GM23248 (cell line): ENCODE measurements around the gene FHAD1. TPM values are rescaled to one million over a fixed set of nuclear protein-coding genes. Genes with fewer than 3 reads are reported as not detected.

Experiments
- DNase-seq: peaks from one replicate; pipeline ENCODE4 v3.0.0-alpha.2; 2015
- H2AFZ ChIP-seq: fragments of 200-600 bp; sonication (generic); 2 replicates; pipeline ENCODE4 v1.6.1; 2016; ENCODE audit warnings: antibody characterized with exemption
- H3F3A ChIP-seq: fragments of 200-600 bp; sonication (generic); 2 replicates; pipeline ENCODE4 v1.6.1; 2016; ENCODE audit warnings: mild to moderate bottlenecking, antibody characterized with exemption, mixed run types; ENCODE audit not compliant: insufficient read depth
- H3K27ac ChIP-seq: fragments of 200-600 bp; sonication (generic); 2 replicates; pipeline ENCODE4 v1.5.1; 2016; ENCODE audit warnings: mild to moderate bottlenecking
- H3K27me3 ChIP-seq: fragments of 200-600 bp; sonication (generic); replicated peaks from 2 replicates; pipeline ENCODE4 v1.6.1; 2016; ENCODE audit warnings: mild to moderate bottlenecking; ENCODE audit not compliant: insufficient read depth
- H3K36me3 ChIP-seq: fragments of 200-600 bp; sonication (generic); 2 replicates; pipeline ENCODE4 v1.6.1; 2016; ENCODE audit warnings: low read depth, mild to moderate bottlenecking
- H3K4me1 ChIP-seq: fragments of 200-600 bp; sonication (generic); 2 replicates; pipeline ENCODE4 v1.6.1; 2016; ENCODE audit warnings: mild to moderate bottlenecking; ENCODE audit not compliant: insufficient read depth
- H3K4me2 ChIP-seq: fragments of 200-600 bp; sonication (generic); one replicate; pipeline ENCODE4 v1.6.1; 2016; ENCODE audit warnings: mild to moderate bottlenecking; ENCODE audit not compliant: unreplicated experiment
- H3K4me3 ChIP-seq: fragments of 200-600 bp; sonication (generic); 2 replicates; pipeline ENCODE4 v1.5.1; 2016; ENCODE audit warnings: mild to moderate bottlenecking
- H3K79me2 ChIP-seq: fragments of 200-600 bp; sonication (generic); 2 replicates; pipeline ENCODE4 v1.6.1; 2016; ENCODE audit warnings: mild to moderate bottlenecking; ENCODE audit not compliant: insufficient read depth
- H3K9ac ChIP-seq: fragments of 200-600 bp; sonication (generic); 2 replicates; pipeline ENCODE4 v1.6.1; 2016; ENCODE audit warnings: mild to moderate bottlenecking
- H3K9me2 ChIP-seq: fragments of 200-600 bp; sonication (generic); 2 replicates; pipeline ENCODE4 v1.6.1; 2016; ENCODE audit warnings: mixed run types, mild to moderate bottlenecking, moderate library complexity; ENCODE audit not compliant: insufficient read depth
- H3K9me3 ChIP-seq: fragments of 200-600 bp; sonication (generic); one replicate; pipeline ENCODE4 v1.6.1; 2017; ENCODE audit warnings: low read depth
- H4K20me1 ChIP-seq: fragments of 200-600 bp; sonication (generic); 2 replicates; pipeline ENCODE4 v1.6.0; 2016; ENCODE audit not compliant: insufficient read depth
- EZH2 ChIP-seq: fragments of 200-600 bp; sonication (generic); IDR thresholded peaks from 2 replicates; pipeline ENCODE4 v1.6.1; 2018; ENCODE audit warnings: antibody characterized with exemption, mild to moderate bottlenecking; ENCODE audit not compliant: insufficient read depth, poor library complexity, severe bottlenecking
- EZH2phosphoT487 ChIP-seq: fragments of 200-600 bp; sonication (generic); IDR thresholded peaks from 2 replicates; pipeline ENCODE4 v1.6.1; 2018; ENCODE audit warnings: antibody characterized with exemption, moderate library complexity, mild to moderate bottlenecking, low read depth; ENCODE audit not compliant: insufficient read depth
- WGBS, 2 experiments: methylation state at CpG; one replicate each; pipeline ENCODE4 v1.1.6; 2015 to 2017; ENCODE audit warnings: low lambda C conversion rate in 2 of 2, low coverage in 1 of 2; ENCODE audit errors: missing lambda C conversion rate in 2 of 2; 5-methylcytosine and 5-hydroxymethylcytosine counted together
- in situ Hi-C: fragments of 300-500 bp; cut with MboI; formaldehyde crosslinking; loops from 2 replicates; pipeline ENCODE4 v1.15.0; 2020
- polyA plus RNA-seq: library from polyadenylated mRNA; unstranded; fragments of >200 nt; fragmentation: Nextera tagmentation; extraction: Ambion mirVana; gene quantifications from 2 replicates; pipeline ENCODE4 v1.2.1, GENCODE V29; 2016
- total RNA-seq: library from RNA; depleted of rRNA; stranded (reverse); fragments of >200 nt; shearing (Covaris generic); gene quantifications from 2 replicates; pipeline ENCODE4 v1.2.3, GENCODE V29; 2014

FHAD1 gene
- total and polyA plus RNA-seq, 2 experiments from 2014 or later: 0.24 TPM; not detected in 1

- Histone ChIP-seq H3F3A (no peaks in the 10 kb centered on the region), H3K4me2 (no peak overlapping the region), H4K20me1 (no peaks in the 10 kb centered on the region), H3K4me3 (no peak overlapping the region), H3K79me2 (no peaks in the 10 kb centered on the region), H3K9me2 (no peaks in the 10 kb centered on the region), H3K27ac (no peak overlapping the region), H3K9ac (no peak overlapping the region), H3K27me3 (peaks cover 5% of the 10 kb centered on the region), H3K9me3 (no peaks in the 10 kb centered on the region), H3K36me3 (no peaks in the 10 kb centered on the region), H3K4me1 (peaks cover 8% of the 10 kb centered on the region; the same call in 1 of the 2 replicates), H2AFZ (no peak overlapping the region)
- no peak for DNase-seq
- TF ChIP-seq EZH2 (no peak), EZH2phosphoT487 (no peak)
- WGBS, 2 experiments: 37 to 41% methylated on average over 9 of the region's 9 CpGs
- in situ Hi-C loops: no loop called here
Observed at GRCh38 chr1:15287035-15287979, 40.3 kb downstream of the FHAD1 start.

GRCh38 chr1:15288173-15288926 lies 41.3 kb downstream of the FHAD1 start:
- WGBS, 2 experiments: 49% methylated on average over 10 of the region's 10 CpGs
- in situ Hi-C loops: no loop called here
- Histone ChIP-seq H3K4me1 (peaks cover 8% of the 10 kb centered on the region; the same call in 1 of the 2 replicates), H3K27ac (no peak overlapping the region), H3K4me2 (no peak overlapping the region), H3K9me3 (no peaks in the 10 kb centered on the region), H2AFZ (no peak overlapping the region), H3K4me3 (no peak overlapping the region), H3K79me2 (no peaks in the 10 kb centered on the region), H4K20me1 (no peaks in the 10 kb centered on the region), H3K36me3 (no peaks in the 10 kb centered on the region), H3F3A (no peaks in the 10 kb centered on the region), H3K9me2 (no peaks in the 10 kb centered on the region), H3K27me3 (peaks cover 5% of the 10 kb centered on the region), H3K9ac (no peak overlapping the region)
- DNase-seq: no peak
- TF ChIP-seq EZH2phosphoT487 (no peak), EZH2 (no peak)

DNA sequence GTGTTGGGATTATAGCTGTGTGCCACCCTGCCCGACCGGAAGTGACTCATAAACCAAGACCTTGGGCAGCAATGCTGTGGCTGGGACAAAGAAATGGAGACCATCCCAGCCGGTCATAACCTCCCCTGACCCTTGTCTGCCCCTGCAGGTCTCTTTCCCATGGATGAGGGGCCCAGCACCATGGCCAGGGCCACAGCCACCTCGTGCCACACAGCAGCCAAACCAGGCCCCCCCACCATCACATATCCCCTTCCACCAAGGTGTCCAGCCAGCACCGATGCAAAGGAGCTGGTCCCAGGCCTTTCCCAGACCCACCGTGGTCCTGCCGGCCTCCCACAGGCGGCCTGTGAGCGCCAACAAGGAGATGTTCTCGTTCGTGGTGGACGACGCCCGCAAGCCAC lies 42.2 kb downstream of the FHAD1 start:
- H3K36me3 ChIP-seq: no peaks in the 10 kb centered on the region
- peaks cover 5% of the 10 kb centered on the region for H3K27me3 ChIP-seq
- H4K20me1 ChIP-seq: no peaks in the 10 kb centered on the region
- H3F3A ChIP-seq: no peaks in the 10 kb centered on the region
- no peak for DNase-seq
- WGBS, 2 experiments: 87% methylated on average over 14 of the region's 14 CpGs
- H3K27ac ChIP-seq: no peak overlapping the region
- H3K4me2 ChIP-seq: no peak overlapping the region
- H2AFZ ChIP-seq: no peak overlapping the region
- H3K4me1 ChIP-seq: peaks cover 8% of the 10 kb centered on the region; the same call in 1 of the 2 replicates
- H3K4me3 ChIP-seq: no peak overlapping the region
- H3K79me2 ChIP-seq: no peaks in the 10 kb centered on the region
- no peak overlapping the region for H3K9ac ChIP-seq
- TF ChIP-seq EZH2 (no peak), EZH2phosphoT487 (no peak)
- no peaks in the 10 kb centered on the region for H3K9me2 ChIP-seq
- in situ Hi-C loops: no loop called here
- H3K9me3 ChIP-seq: no peaks in the 10 kb centered on the region

GRCh38 chr1:15290382-15290781 lies 43.4 kb downstream of the FHAD1 start:
- no peak overlapping the region for H3K4me2 ChIP-seq
- no peaks in the 10 kb centered on the region for H4K20me1 ChIP-seq
- peaks cover 5% of the 10 kb centered on the region for H3K27me3 ChIP-seq
- H3K9me3 ChIP-seq: no peaks in the 10 kb centered on the region
- H3K4me3 ChIP-seq: no peak overlapping the region
- H3K36me3 ChIP-seq: no peaks in the 10 kb centered on the region
- peaks cover 8% of the 10 kb centered on the region; the same call in 1 of the 2 replicates for H3K4me1 ChIP-seq
- in situ Hi-C loops: no loop called here
- no peaks in the 10 kb centered on the region for H3K9me2 ChIP-seq
- no peak overlapping the region for H3K9ac ChIP-seq
- DNase-seq: peak; percentile 79
- no peaks in the 10 kb centered on the region for H3K79me2 ChIP-seq
- no peak overlapping the region for H3K27ac ChIP-seq
- TF ChIP-seq EZH2: no peak
- TF ChIP-seq EZH2phosphoT487: no peak
- H3F3A ChIP-seq: no peaks in the 10 kb centered on the region
- no peak overlapping the region for H2AFZ ChIP-seq
- 53 to 60% methylated on average over 9 of the region's 9 CpGs for WGBS, 2 experiments
